K562 (cell line): ENCODE data around the gene XPR1. TPM values are rescaled to one million over a fixed set of nuclear protein-coding genes. Genes with fewer than 3 reads are reported as not detected.

Experiments used
- ATAC-seq: fragments of 200-7000 bp; cut with Tn5 transposase; 3 replicates; pipeline ENCODE4 v1.9.1; 2020; ENCODE audit warnings: moderate library complexity
- BruUV-seq: library from RNA; stranded (reverse); fragments of 400-500 nt; replicated peaks from 2 replicates; lab custom pipeline; 2021; lab: Mats Ljungman, UMichigan
- CTCF ChIA-PET: fragments of 300-600 bp; formaldehyde crosslinking; extraction: SDS; loops from one replicate; lab custom pipeline; 2021; ENCODE audit warnings: low intra/inter-chr PET ratio; lab: Yijun Ruan, JAX
- POLR2A ChIA-PET: fragments of 300-600, 350-650 bp; sonication (Branson Sonifier 250); formaldehyde crosslinking; extraction: SDS; loops from one replicate; lab custom pipeline; 2021; ENCODE audit warnings: antibody characterized with exemption, inconsistent platforms; lab: Yijun Ruan, JAX
- DNase-seq, 4 experiments: peaks; one replicate each; pipeline versions ENCODE4 v3.0.0 to v3.0.0-alpha.2; 2011 to 2018; ENCODE audit warnings: low spot score in 3 of 4, mixed read lengths in 3 of 4; ENCODE audit errors: extremely low read depth in 1 of 4
- FAIRE-seq: peaks from 2 replicates; lab custom pipeline; 2011; peaks lifted over from hg19 to GRCh38; lab: Jason Lieb, UNC
- H2AFZ ChIP-seq: 2 replicates; pipeline ENCODE4 v1.6.0; 2011; ENCODE audit warnings: low read depth, low read length, control low read depth, inconsistent platforms
- H3K27ac ChIP-seq: fragments of 200-600 bp; 3 replicates; pipeline ENCODE4 v1.8.0; 2011; ENCODE audit warnings: low read depth, mild to moderate bottlenecking, control low read depth, inconsistent platforms, low read length, moderate library complexity, mixed read lengths; ENCODE audit errors: extremely low read depth
- H3K27me3 ChIP-seq, 2 experiments: fragments of 300-600 bp in 1 of 2; 2 replicates in 1 of 2; 3 replicates in 1 of 2; pipeline versions ENCODE4 v1.6.0 to v1.8.0; 2011; ENCODE audit warnings: inconsistent platforms in 2 of 2, low read length in 2 of 2, mild to moderate bottlenecking in 1 of 2, mixed read lengths in 1 of 2, moderate library complexity in 1 of 2; ENCODE audit not compliant: control insufficient read depth in 2 of 2, insufficient read depth in 2 of 2
- H3K36me3 ChIP-seq: fragments of 300-600 bp; 3 replicates; pipeline ENCODE4 v1.8.0; 2011; ENCODE audit warnings: mild to moderate bottlenecking, low read length, inconsistent platforms; ENCODE audit not compliant: control insufficient read depth, insufficient read depth
- H3K4me1 ChIP-seq, 2 experiments: fragments of 200-600 bp in 1 of 2; replicated peaks in 1 of 2; 2 replicates in 1 of 2; 3 replicates in 1 of 2; pipeline versions ENCODE4 v1.5.1 to v1.8.0; 2011; ENCODE audit warnings: inconsistent platforms in 2 of 2, low read length in 2 of 2, mild to moderate bottlenecking in 1 of 2, mixed read lengths in 1 of 2, moderate library complexity in 1 of 2; ENCODE audit not compliant: control insufficient read depth in 2 of 2, insufficient read depth in 2 of 2
- H3K4me2 ChIP-seq: 2 replicates; pipeline ENCODE4 v1.6.1; 2011; ENCODE audit warnings: low read length, control low read depth, inconsistent platforms, mixed read lengths; ENCODE audit not compliant: insufficient read depth
- H3K4me3 ChIP-seq: fragments of 200-600 bp; sonication (generic), shearing (Covaris generic); 2 replicates; pipeline ENCODE4 v1.5.1; 2016; ENCODE audit warnings: control low read depth, inconsistent platforms
- H3K79me2 ChIP-seq: fragments of 200-600 bp; 3 replicates; pipeline ENCODE4 v1.8.0; 2011; ENCODE audit warnings: low read length, inconsistent platforms; ENCODE audit not compliant: control insufficient read depth, insufficient read depth
- H3K9ac ChIP-seq, 2 experiments: 2 replicates each; pipeline versions ENCODE4 v1.6.0 to v1.6.1; 2011; ENCODE audit warnings: low read depth in 2 of 2, low read length in 2 of 2, control low read depth in 1 of 2, inconsistent platforms in 1 of 2, mild to moderate bottlenecking in 1 of 2, mixed read lengths in 1 of 2; ENCODE audit not compliant: insufficient read depth in 1 of 2
- H3K9me1 ChIP-seq: one replicate; pipeline ENCODE4 v1.6.0; 2011; ENCODE audit warnings: inconsistent platforms, mild to moderate bottlenecking, low read length, moderate library complexity; ENCODE audit not compliant: control insufficient read depth, insufficient read depth
- H3K9me3 ChIP-seq: replicated peaks from 2 replicates; pipeline ENCODE4 v1.5.1; 2011; ENCODE audit warnings: low read depth, low read length, inconsistent platforms; ENCODE audit not compliant: control insufficient read depth, insufficient read depth
- H4K20me1 ChIP-seq: replicated peaks from 2 replicates; pipeline ENCODE4 v1.6.1; 2011; ENCODE audit warnings: low read length, inconsistent platforms, mixed read lengths; ENCODE audit not compliant: control insufficient read depth, insufficient read depth
- CBFA2T3 ChIP-seq: fragments of 450-650 bp; IDR thresholded peaks from 2 replicates; pipeline ENCODE4 v1.6.1; 2017
- CBX2 ChIP-seq: fragments of 200-600 bp; sonication (generic); IDR thresholded peaks from one replicate; pipeline ENCODE4 v1.6.1; 2012; ENCODE audit warnings: mild to moderate bottlenecking, low read length, inconsistent platforms; ENCODE audit not compliant: insufficient read depth, poor library complexity, severe bottlenecking
- EP400 ChIP-seq: fragments of 450-650 bp; IDR thresholded peaks from 2 replicates; pipeline ENCODE4 v1.6.1; 2017; ENCODE audit warnings: antibody characterized with exemption, mild to moderate bottlenecking, moderate library complexity
- GATAD2A ChIP-seq: fragments of 450-650 bp; IDR thresholded peaks from 2 replicates; pipeline ENCODE4 v1.6.1; 2017
- HMG20A ChIP-seq: fragments of 450-650 bp; formaldehyde crosslinking; conservative IDR thresholded peaks from 2 replicates; pipeline ENCODE4 v1.4.0; 2020; ENCODE audit warnings: mild to moderate bottlenecking, mixed read lengths
- MIER1 ChIP-seq: fragments of 450-650 bp; IDR thresholded peaks from 2 replicates; pipeline ENCODE4 v1.6.1; 2016; ENCODE audit warnings: antibody characterized with exemption, mild to moderate bottlenecking, low read depth
- PTBP1 ChIP-seq: fragments of 200-400 bp; formaldehyde crosslinking; IDR thresholded peaks from 2 replicates; pipeline ENCODE4 v1.6.1; 2017; ENCODE audit warnings: low read depth, low read length
- RBM14 ChIP-seq: fragments of 200-400 bp; formaldehyde crosslinking; IDR thresholded peaks from 2 replicates; pipeline ENCODE4 v1.6.1; 2018; ENCODE audit warnings: low read depth, mild to moderate bottlenecking, low read length, moderate library complexity, borderline replicate concordance; ENCODE audit not compliant: insufficient read depth
- TCF3 ChIP-seq: sonication (generic); formaldehyde crosslinking; IDR thresholded peaks from 2 replicates; pipeline ENCODE4 v1.4.0; 2020; ENCODE audit warnings: mild to moderate bottlenecking, missing genetic modification reagents
- ZC3H4 ChIP-seq: sonication (generic); formaldehyde crosslinking; IDR thresholded peaks from 2 replicates; pipeline ENCODE4 v1.9.0; 2021; ENCODE audit warnings: missing genetic modification reagents, borderline replicate concordance
- ZFP30 ChIP-seq: fragments of 250-450 bp; sonication (Bioruptor Pico); IDR thresholded peaks from 2 replicates; pipeline ENCODE4 v1.8.0; 2022; ENCODE audit warnings: moderate library complexity, mild to moderate bottlenecking, inconsistent platforms, borderline replicate concordance
- ZSCAN32 ChIP-seq: fragments of 450-650 bp; formaldehyde crosslinking; IDR thresholded peaks from 2 replicates; pipeline ENCODE4 v1.4.0; 2020; ENCODE audit warnings: mild to moderate bottlenecking, moderate library complexity
- WGBS: fragments of 100-300 bp; shearing (Covaris generic); methylation state at CpG from one replicate; pipeline ENCODE4 v1.1.6; 2016; ENCODE audit warnings: low coverage, mixed read lengths; ENCODE audit not compliant: insufficient coverage; ENCODE audit errors: missing lambda C conversion rate; 5-methylcytosine and 5-hydroxymethylcytosine counted together
- in situ Hi-C: fragments of 300-500 bp; cut with MboI; formaldehyde crosslinking; loops from 4 replicates; pipeline ENCODE4 v1.15.0; 2018; ENCODE audit warnings: inconsistent platforms, mixed read lengths
- intact Hi-C: fragments of 100-400 bp; cut with micrococcal nuclease; formaldehyde crosslinking; loops from 2 replicates; pipeline ENCODE4 v1.14.2; 2022
- polyA plus RNA-seq, 8 experiments: library from polyadenylated mRNA; depleted of rRNA in 4 of 8; stranded (reverse) in 5 of 8; unstranded in 3 of 8; fragments of >200 nt; fragmentation: Nextera tagmentation in 2 of 8; fragmentation: Illumina TruSeq in 1 of 8; extraction: Ambion mirVana in 2 of 8; extraction: Trizol in 1 of 8; gene quantifications; 2 replicates each; pipeline versions ENCODE4 v1.2.1 to v1.2.3, GENCODE V29; 2011 to 2014; ENCODE audit warnings: inconsistent platforms in 1 of 8, missing spikeins in 1 of 8
- total RNA-seq, 7 experiments: library from RNA; depleted of rRNA in 6 of 7; stranded (reverse); fragments of >200 nt in 6 of 7; fragmentation: Illumina TruSeq in 2 of 7; extraction: Trizol in 2 of 7; gene quantifications; 2 replicates each; pipeline versions ENCODE4 v1.2.1 to v1.2.3, GENCODE V29; 2011 to 2021; ENCODE audit warnings: low replicate concordance in 1 of 7
- TF ChIP-seq, protein P1 (sequence below): fragments of 200-800 bp; sonication (Bioruptor generic); IDR thresholded peaks from 2 replicates; pipeline ENCODE4 v1.6.1; 2017; ENCODE audit warnings: missing genetic modification characterization, missing compliant biosample characterization
- TF ChIP-seq, protein P2 (sequence below): sonication (generic); formaldehyde crosslinking; IDR thresholded peaks from 2 replicates; pipeline ENCODE4 v1.8.1; 2022; ENCODE audit warnings: missing genetic modification reagents
- TF ChIP-seq, protein P3 (sequence below), 2 experiments: fragments of 450-650 bp; IDR thresholded peaks; 2 replicates each; pipeline ENCODE4 v1.6.1; 2018; ENCODE audit warnings: mild to moderate bottlenecking in 2 of 2, low read depth in 1 of 2; ENCODE audit not compliant: partially characterized antibody in 2 of 2
- TF ChIP-seq, protein P4 (sequence below), 2 experiments: fragments of 450-650 bp in 1 of 2; sonication (generic) in 1 of 2; formaldehyde crosslinking; conservative IDR thresholded peaks; 2 replicates each; pipeline versions ENCODE4 v1.4.0 to v1.8.1; 2020 to 2022; ENCODE audit warnings: mild to moderate bottlenecking in 1 of 2, missing genetic modification reagents in 1 of 2

XPR1 gene
- total and polyA plus RNA-seq, 9 of the 15 experiments (the other 6 are each of a cell fraction or from before 2014, with no cell fraction given) = 3.0 to 66.2 (median 38.6) TPM

DNA sequence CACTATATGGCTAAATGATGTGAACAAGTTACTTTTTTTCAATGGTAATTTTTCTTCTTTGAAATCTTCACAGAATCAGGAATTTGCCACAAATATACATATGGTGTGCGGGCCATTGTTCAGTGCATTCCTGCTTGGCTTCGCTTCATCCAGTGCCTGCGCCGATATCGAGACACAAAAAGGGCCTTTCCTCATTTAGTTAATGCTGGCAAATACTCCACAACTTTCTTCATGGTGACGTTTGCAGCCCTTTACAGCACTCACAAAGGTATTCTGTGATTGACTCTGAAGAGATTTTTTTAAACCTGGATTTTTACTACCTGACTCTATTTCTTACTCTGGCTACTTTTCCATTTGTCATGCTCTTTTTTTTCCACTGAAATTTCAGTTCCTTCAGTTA lies 204.6 kb downstream of the XPR1 start:
- DNase-seq = no peak
- CTCF ChIA-PET = no interaction called here
- no peaks in the 10 kb centered on the region for H3K79me2 ChIP-seq
- peaks cover 31% of the 10 kb centered on the region for H3K36me3 ChIP-seq
- FAIRE-seq = no peak
- H3K9me3 ChIP-seq = no peaks in the 10 kb centered on the region
- no peaks in the 10 kb centered on the region for H3K9me1 ChIP-seq
- H3K27me3 ChIP-seq = no peaks in the 10 kb centered on the region
- 90% methylated on average over 6 of the region's 6 CpGs for WGBS
- ATAC-seq = no peak
- H2AFZ ChIP-seq = no peak overlapping the region
- no peaks in the 10 kb centered on the region for H3K4me1 ChIP-seq
- H4K20me1 ChIP-seq = no peaks in the 10 kb centered on the region
- BruUV-seq = no TSS peak
- H3K9ac ChIP-seq = no peak overlapping the region
- H3K4me2 ChIP-seq = no peak overlapping the region
- H3K4me3 ChIP-seq = no peak overlapping the region
- POLR2A ChIA-PET = interaction anchor here (0.6 to 1.0 kb wide), 3 partner anchors 9 to 263 kb away, joined by 3 to 6 read pairs (median 3); no protein-coding TSS in a partner anchor
- intact Hi-C loops = no loop called here
- H3K27ac ChIP-seq = no peak overlapping the region
- in situ Hi-C loops = no loop called here
- TF ChIP-seq TCF3 (CRISPR knock-in tag) = no peak
- TF ChIP-seq, protein P1, sequence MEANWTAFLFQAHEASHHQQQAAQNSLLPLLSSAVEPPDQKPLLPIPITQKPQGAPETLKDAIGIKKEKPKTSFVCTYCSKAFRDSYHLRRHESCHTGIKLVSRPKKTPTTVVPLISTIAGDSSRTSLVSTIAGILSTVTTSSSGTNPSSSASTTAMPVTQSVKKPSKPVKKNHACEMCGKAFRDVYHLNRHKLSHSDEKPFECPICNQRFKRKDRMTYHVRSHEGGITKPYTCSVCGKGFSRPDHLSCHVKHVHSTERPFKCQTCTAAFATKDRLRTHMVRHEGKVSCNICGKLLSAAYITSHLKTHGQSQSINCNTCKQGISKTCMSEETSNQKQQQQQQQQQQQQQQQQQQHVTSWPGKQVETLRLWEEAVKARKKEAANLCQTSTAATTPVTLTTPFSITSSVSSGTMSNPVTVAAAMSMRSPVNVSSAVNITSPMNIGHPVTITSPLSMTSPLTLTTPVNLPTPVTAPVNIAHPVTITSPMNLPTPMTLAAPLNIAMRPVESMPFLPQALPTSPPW (CRISPR knock-in tag) = no peak
- no peak for TF ChIP-seq RBM14
- TF ChIP-seq, protein P2, sequence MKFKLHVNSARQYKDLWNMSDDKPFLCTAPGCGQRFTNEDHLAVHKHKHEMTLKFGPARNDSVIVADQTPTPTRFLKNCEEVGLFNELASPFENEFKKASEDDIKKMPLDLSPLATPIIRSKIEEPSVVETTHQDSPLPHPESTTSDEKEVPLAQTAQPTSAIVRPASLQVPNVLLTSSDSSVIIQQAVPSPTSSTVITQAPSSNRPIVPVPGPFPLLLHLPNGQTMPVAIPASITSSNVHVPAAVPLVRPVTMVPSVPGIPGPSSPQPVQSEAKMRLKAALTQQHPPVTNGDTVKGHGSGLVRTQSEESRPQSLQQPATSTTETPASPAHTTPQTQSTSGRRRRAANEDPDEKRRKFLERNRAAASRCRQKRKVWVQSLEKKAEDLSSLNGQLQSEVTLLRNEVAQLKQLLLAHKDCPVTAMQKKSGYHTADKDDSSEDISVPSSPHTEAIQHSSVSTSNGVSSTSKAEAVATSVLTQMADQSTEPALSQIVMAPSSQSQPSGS (CRISPR knock-in tag) = no peak
- no peak for TF ChIP-seq EP400
- no peak for TF ChIP-seq CBX2
- TF ChIP-seq, protein P3, sequence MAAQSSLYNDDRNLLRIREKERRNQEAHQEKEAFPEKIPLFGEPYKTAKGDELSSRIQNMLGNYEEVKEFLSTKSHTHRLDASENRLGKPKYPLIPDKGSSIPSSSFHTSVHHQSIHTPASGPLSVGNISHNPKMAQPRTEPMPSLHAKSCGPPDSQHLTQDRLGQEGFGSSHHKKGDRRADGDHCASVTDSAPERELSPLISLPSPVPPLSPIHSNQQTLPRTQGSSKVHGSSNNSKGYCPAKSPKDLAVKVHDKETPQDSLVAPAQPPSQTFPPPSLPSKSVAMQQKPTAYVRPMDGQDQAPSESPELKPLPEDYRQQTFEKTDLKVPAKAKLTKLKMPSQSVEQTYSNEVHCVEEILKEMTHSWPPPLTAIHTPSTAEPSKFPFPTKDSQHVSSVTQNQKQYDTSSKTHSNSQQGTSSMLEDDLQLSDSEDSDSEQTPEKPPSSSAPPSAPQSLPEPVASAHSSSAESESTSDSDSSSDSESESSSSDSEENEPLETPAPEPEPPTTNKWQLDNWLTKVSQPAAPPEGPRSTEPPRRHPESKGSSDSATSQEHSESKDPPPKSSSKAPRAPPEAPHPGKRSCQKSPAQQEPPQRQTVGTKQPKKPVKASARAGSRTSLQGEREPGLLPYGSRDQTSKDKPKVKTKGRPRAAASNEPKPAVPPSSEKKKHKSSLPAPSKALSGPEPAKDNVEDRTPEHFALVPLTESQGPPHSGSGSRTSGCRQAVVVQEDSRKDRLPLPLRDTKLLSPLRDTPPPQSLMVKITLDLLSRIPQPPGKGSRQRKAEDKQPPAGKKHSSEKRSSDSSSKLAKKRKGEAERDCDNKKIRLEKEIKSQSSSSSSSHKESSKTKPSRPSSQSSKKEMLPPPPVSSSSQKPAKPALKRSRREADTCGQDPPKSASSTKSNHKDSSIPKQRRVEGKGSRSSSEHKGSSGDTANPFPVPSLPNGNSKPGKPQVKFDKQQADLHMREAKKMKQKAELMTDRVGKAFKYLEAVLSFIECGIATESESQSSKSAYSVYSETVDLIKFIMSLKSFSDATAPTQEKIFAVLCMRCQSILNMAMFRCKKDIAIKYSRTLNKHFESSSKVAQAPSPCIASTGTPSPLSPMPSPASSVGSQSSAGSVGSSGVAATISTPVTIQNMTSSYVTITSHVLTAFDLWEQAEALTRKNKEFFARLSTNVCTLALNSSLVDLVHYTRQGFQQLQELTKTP (IDR thresholded peaks at IDR 0.05; ENCODE audit: low read depth in 1 of 2, partially characterized antibody in 2 of 2) = no peak
- no peak for TF ChIP-seq PTBP1
- TF ChIP-seq GATAD2A = no peak
- no peak for TF ChIP-seq ZFP30
- TF ChIP-seq, protein P4, sequence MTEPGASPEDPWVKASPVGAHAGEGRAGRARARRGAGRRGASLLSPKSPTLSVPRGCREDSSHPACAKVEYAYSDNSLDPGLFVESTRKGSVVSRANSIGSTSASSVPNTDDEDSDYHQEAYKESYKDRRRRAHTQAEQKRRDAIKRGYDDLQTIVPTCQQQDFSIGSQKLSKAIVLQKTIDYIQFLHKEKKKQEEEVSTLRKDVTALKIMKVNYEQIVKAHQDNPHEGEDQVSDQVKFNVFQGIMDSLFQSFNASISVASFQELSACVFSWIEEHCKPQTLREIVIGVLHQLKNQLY (CRISPR knock-in tag; conservative IDR thresholded peaks at IDR 0.05) = no peak
- TF ChIP-seq ZSCAN32 (CRISPR knock-in tag) = no peak
- no peak for TF ChIP-seq ZC3H4
- no peak for TF ChIP-seq CBFA2T3
- no peak for TF ChIP-seq HMG20A (CRISPR knock-in tag)
- no peak for TF ChIP-seq MIER1
